Esophagus muscularis mucosa (tissue), 4 donors: Measurements from ENCODE around the gene GMEB2. TPM values are rescaled to one million over a fixed set of nuclear protein-coding genes. Genes with fewer than 3 reads are reported as not detected.

ENCODE experiments used
- DNase-seq: peaks from one replicate; pipeline ENCODE4 v3.0.0-alpha.2; 2017; ENCODE audit errors: extremely low spot score
- H3K27ac ChIP-seq, 4 donors: fragments of 200-600 bp; sonication (generic); replicated peaks in 1 of 4; 1 replicate in 3 of 4; 2 replicates in 1 of 4; pipeline ENCODE4 v1.5.1; 2016 to 2019; ENCODE audit warnings: mild to moderate bottlenecking in 1 of 4
- H3K27me3 ChIP-seq, 4 donors: fragments of 200-600 bp; sonication (generic); one replicate each; pipeline versions ENCODE4 v1.5.1 to v1.6.0; 2016 to 2019
- H3K36me3 ChIP-seq, 4 donors: fragments of 200-600 bp; sonication (generic); one replicate each; pipeline ENCODE4 v1.5.1; 2016 to 2019
- H3K4me1 ChIP-seq, 4 donors: fragments of 200-600 bp; sonication (generic); one replicate each; pipeline ENCODE4 v1.5.1; 2016 to 2019
- H3K4me3 ChIP-seq, 4 donors: fragments of 200-600 bp; sonication (generic); 1 replicate in 2 of 4; 2 replicates in 2 of 4; pipeline ENCODE4 v1.5.1; 2016 to 2019; ENCODE audit warnings: mild to moderate bottlenecking in 4 of 4, moderate library complexity in 1 of 4
- H3K9me3 ChIP-seq, 4 donors: fragments of 200-600 bp; sonication (generic); 1 replicate in 3 of 4; 2 replicates in 1 of 4; pipeline ENCODE4 v1.5.1; 2016 to 2019
- EP300 ChIP-seq: sonication (generic); formaldehyde crosslinking; IDR thresholded peaks from one replicate; pipeline ENCODE4 v1.6.1; 2017; ENCODE audit warnings: antibody characterized with exemption
- POLR2A ChIP-seq: fragments of 450-650 bp; IDR thresholded peaks from one replicate; pipeline ENCODE4 v1.6.1; 2017; ENCODE audit warnings: antibody characterized with exemption, moderate library complexity, mild to moderate bottlenecking, low read depth
- POLR2AphosphoS5 ChIP-seq, 2 donors: sonication (generic); formaldehyde crosslinking; IDR thresholded peaks; one replicate each; pipeline ENCODE4 v1.6.1; 2017; ENCODE audit warnings: antibody characterized with exemption in 2 of 2
- WGBS: methylation state at CpG from one replicate; pipeline ENCODE4 v1.1.5; 2018; 5-methylcytosine and 5-hydroxymethylcytosine counted together
- intact Hi-C: fragments of 100-400 bp; cut with DNase I; formaldehyde crosslinking; loops from one replicate; pipeline ENCODE4 v1.15.1; 2023
- total RNA-seq, 4 donors: library from RNA; depleted of rRNA; stranded (reverse); fragments of >200 nt; gene quantifications; one replicate each; pipeline versions ENCODE4 v1.1.0 to v1.2.1, GENCODE V29; 2016
- TF ChIP-seq, protein P1 (sequence below), 3 experiments: fragments of 200-600 bp in 2 of 3; fragments of 450-650 bp in 1 of 3; sonication (generic) in 2 of 3; IDR thresholded peaks; one replicate each; pipeline ENCODE4 v1.5.1; 2017 to 2019; ENCODE audit warnings: antibody characterized with exemption in 3 of 3, mild to moderate bottlenecking in 2 of 3, moderate library complexity in 1 of 3

Gene GMEB2
- total RNA-seq, 4 donors from 2014 or later, result 11.1 to 19.1 (median 14.0) TPM

GRCh38 chr20:63551068-63551467, 75.8 kb downstream of the GMEB2 start:
- TF ChIP-seq POLR2AphosphoS5 (IDR thresholded peaks at IDR 0.05), result no peak
- no peak for TF ChIP-seq POLR2A
- TF ChIP-seq EP300, result no peak
- TF ChIP-seq, protein P1, sequence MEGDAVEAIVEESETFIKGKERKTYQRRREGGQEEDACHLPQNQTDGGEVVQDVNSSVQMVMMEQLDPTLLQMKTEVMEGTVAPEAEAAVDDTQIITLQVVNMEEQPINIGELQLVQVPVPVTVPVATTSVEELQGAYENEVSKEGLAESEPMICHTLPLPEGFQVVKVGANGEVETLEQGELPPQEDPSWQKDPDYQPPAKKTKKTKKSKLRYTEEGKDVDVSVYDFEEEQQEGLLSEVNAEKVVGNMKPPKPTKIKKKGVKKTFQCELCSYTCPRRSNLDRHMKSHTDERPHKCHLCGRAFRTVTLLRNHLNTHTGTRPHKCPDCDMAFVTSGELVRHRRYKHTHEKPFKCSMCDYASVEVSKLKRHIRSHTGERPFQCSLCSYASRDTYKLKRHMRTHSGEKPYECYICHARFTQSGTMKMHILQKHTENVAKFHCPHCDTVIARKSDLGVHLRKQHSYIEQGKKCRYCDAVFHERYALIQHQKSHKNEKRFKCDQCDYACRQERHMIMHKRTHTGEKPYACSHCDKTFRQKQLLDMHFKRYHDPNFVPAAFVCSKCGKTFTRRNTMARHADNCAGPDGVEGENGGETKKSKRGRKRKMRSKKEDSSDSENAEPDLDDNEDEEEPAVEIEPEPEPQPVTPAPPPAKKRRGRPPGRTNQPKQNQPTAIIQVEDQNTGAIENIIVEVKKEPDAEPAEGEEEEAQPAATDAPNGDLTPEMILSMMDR (IDR thresholded peaks at IDR 0.05), result no peak
- DNase-seq, result no peak
- intact Hi-C loops, result no loop called here
- Histone ChIP-seq H3K27me3 (peaks cover 0 to 83% (median 26%) of the 10 kb centered on the region in 4 donors), H3K4me3 (no peak overlapping the region), H3K27ac (no peak overlapping the region), H3K9me3 (no peaks in the 10 kb centered on the region), H3K4me1 (peaks cover 12 to 28% (median 23%) of the 10 kb centered on the region in 4 donors), H3K36me3 (no peaks in the 10 kb centered on the region)
- 56% methylated on average over 9 of the region's 9 CpGs for WGBS

GRCh38 chr20:63549679-63550282, 77.1 kb downstream of the GMEB2 start:
- DNase-seq, result no peak
- Histone ChIP-seq H3K27me3 (peaks cover 0 to 90% (median 26%) of the 10 kb centered on the region in 4 donors), H3K36me3 (no peaks in the 10 kb centered on the region), H3K4me1 (peaks cover 12 to 26% (median 22%) of the 10 kb centered on the region in 4 donors), H3K27ac (no peak overlapping the region), H3K4me3 (no peak overlapping the region), H3K9me3 (no peaks in the 10 kb centered on the region)
- 88% methylated on average over 18 of the region's 18 CpGs for WGBS
- no peak for TF ChIP-seq POLR2A
- no peak for TF ChIP-seq POLR2AphosphoS5 (IDR thresholded peaks at IDR 0.05)
- TF ChIP-seq, protein P1 (IDR thresholded peaks at IDR 0.05), result no peak
- TF ChIP-seq EP300, result no peak
- intact Hi-C loops, result no loop called here

DNA sequence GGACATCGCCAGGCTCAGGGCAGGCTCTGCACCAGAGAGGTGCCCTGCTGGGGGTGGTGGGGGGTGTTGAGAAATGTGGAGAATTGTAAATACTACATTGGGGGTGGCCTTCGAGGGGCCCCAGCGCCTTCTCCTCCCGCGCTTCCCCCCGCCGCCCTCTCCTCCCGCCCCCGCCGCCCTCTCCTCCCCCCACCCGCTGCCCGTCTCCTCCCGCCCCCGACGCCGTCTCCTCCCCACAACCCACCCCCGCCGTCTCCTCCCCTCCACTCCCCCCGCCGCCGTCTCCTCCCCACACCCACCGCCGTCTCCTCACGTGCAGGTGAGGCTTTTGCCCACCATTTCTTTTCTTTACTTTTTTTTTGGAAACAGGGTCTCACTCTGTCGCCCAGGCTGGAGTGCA, 77.9 kb downstream of the GMEB2 start:
- intact Hi-C loops, result no loop called here
- Histone ChIP-seq H3K36me3 (no peaks in the 10 kb centered on the region), H3K27me3 (peaks cover 0 to 87% (median 25%) of the 10 kb centered on the region in 4 donors), H3K9me3 (no peaks in the 10 kb centered on the region), H3K27ac (no peak overlapping the region), H3K4me1 (peaks cover 6 to 19% (median 15%) of the 10 kb centered on the region in 4 donors), H3K4me3 (no peak overlapping the region)
- DNase-seq, result no peak
- TF ChIP-seq POLR2AphosphoS5 (IDR thresholded peaks at IDR 0.05) (no peak), POLR2A (no peak), EP300 (no peak)
- TF ChIP-seq, protein P1 (IDR thresholded peaks at IDR 0.05), result no peak
- WGBS, result 14% methylated on average over 16 of the region's 25 CpGs

DNA sequence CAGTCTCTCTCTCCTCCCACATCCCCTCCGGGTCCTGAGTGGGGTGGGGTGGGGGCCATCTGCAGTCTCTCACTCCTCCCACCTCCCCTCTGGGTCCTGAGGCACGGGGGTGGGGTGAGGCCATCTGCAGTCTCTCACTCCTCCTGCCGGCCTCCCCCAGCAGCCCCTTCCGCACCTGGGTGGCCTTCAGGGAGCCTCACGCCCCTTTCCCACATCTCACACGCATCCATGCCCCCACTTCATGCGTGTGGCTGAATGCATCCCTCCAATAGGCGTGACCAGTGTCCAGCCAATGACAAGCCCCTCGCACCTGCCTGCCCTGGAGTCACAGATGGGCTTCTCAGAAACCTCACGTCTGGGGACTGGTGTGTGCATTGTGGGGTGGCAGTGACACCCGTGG, 78.4 kb downstream of the GMEB2 start:
- DNase-seq, result no peak
- Histone ChIP-seq H3K4me3 (no peak overlapping the region), H3K4me1 (peaks cover 1 to 14% (median 11%) of the 10 kb centered on the region in 4 donors), H3K9me3 (no peaks in the 10 kb centered on the region), H3K36me3 (no peaks in the 10 kb centered on the region), H3K27me3 (peaks cover 0 to 83% (median 20%) of the 10 kb centered on the region in 4 donors), H3K27ac (no peak overlapping the region)
- intact Hi-C loops, result no loop called here
- 31% methylated on average over 10 of the region's 11 CpGs for WGBS
- no peak for TF ChIP-seq POLR2AphosphoS5 (IDR thresholded peaks at IDR 0.05)

DNA sequence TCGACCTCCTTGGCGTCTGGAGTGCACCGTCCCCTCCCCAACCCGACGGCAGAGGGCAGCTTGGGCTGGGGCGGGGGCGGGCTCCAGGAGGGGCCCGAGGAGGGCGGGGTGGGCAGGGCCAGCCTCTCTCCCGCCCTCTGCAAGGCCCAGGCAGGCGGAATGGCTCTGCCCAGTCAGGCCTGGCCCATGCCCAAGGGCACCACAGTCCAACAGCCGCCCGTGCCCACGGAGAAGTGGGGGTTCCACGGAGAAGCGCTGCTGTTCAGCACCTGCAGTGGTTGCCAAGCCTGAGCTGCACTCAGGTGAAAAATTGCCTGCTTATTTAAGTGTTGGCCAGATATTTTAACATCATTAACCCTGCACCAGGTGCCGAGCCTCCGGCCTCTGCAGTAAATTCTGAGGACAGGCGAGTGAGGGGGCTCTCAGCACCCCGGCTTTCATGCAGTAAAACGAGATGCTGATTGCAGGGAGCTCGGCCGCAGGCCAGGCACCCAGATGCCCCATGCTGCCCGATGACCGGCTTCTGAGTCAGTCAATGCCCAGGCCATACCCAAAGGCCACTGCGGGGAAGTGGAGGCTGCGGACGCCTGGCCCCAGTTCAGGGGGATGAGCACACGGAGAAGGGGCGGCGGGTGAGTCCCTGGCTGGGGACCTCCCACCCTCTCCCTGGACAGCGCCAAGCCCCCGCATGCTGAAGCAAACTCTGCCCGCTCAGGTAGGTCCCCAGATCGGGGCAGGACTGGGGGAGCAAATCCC, 79.0 kb downstream of the GMEB2 start, which contains the start of gene SRMS:
Gene SRMS, minus strand, starts transcription at position 25 of the 756 bp plus-strand sequence. CDS start 286 bp downstream, outside the sequence.
- H3K36me3 ChIP-seq, result no peaks in the 10 kb centered on the region
- WGBS, result 72% methylated on average over 6 of the region's 35 CpGs
- peaks cover 0 to 8% (median 4%) of the 10 kb centered on the region in 4 donors for H3K4me1 ChIP-seq
- H3K27me3 ChIP-seq, result peaks cover 0 to 76% (median 15%) of the 10 kb centered on the region in 4 donors
- TF ChIP-seq POLR2AphosphoS5 (IDR thresholded peaks at IDR 0.05) (no peak), POLR2A (no peak), EP300 (no peak)
- TF ChIP-seq, protein P1 (IDR thresholded peaks at IDR 0.05), result no peak
- H3K9me3 ChIP-seq, result no peaks in the 10 kb centered on the region
- intact Hi-C loops, result no loop called here
- H3K27ac ChIP-seq, result no peak within 1 kb of the TSS
- DNase-seq, result no peak
- no peak within 1 kb of the TSS for H3K4me3 ChIP-seq
